GM12873 (cell line): Measurements from ENCODE around the gene GHRHR.

Experiments used
- CTCF ChIP-seq: IDR thresholded peaks from 2 replicates; pipeline ENCODE4 v1.5.1; 2012; ENCODE audit warnings: low read depth, mild to moderate bottlenecking, moderate library complexity, low read length, control low read depth; ENCODE audit not compliant: insufficient read depth; ENCODE audit errors: missing control alignments

Gene GHRHR

DNA sequence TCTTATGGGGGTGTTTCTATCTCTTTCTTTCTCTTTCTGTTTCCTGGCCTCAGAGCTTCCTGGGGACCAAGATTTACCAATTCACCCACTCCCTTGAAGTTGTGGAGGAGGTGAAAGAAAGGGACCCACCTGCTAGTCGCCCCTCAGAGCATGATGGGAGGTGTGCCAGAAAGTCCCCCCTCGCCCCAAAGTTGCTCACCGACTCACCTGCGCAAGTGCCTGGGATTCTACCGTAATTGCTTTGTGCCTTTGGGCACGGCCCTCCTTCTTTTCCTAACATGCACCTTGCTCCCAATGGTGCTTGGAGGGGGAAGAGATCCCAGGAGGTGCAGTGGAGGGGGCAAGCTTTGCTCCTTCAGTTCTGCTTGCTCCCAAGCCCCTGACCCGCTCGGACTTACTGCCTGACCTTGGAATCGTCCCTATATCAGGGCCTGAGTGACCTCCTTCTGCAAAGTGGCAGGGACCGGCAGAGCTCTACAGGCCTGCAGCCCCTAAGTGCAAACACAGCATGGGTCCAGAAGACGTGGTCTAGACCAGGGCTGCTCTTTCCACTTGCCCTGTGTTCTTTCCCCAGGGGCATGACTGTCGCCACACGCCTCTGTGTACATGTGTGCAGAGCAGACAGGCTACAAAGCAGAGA is 39.9 kb upstream of the GHRHR start:
- TF ChIP-seq CTCF: no peak

DNA sequence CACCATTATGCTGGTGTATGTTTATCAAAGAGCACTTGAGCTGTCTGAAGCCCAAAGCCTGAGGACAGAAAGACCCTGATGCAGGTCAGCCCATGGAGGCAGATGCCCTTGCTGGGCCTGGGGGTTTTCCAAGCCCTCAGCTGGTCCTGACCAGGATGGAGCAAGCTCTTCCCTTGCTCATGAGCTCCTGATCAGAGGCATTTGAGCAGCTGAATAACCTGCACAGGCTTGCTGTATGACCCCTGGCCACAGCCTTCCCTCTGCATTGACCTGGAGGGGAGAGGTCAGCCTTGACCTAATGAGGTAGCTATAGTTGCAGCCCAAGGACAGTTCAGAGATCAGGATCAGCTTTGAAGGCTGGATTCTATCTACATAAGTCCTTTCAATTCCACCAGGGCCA is 39.1 kb upstream of the GHRHR start:
- TF ChIP-seq CTCF: no peak

DNA sequence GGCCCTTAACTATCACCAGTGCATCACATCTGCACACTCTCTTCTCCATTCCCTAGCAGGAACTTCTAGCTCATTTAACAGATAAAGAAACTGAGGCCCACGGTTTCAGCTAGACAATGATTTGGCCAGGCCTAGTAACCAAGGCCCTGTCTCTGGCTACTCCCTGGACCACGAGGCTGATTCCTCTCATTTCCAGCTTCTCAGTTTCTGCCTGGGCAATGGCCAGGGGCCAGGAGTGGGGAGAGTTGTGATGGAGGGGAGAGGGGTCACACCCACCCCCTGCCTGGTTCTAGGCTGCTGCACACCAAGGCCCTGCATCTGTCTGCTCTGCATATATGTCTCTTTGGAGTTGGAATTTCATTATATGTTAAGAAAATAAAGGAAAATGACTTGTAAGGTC is 38.6 kb upstream of the GHRHR start:
- TF ChIP-seq CTCF: no peak

DNA sequence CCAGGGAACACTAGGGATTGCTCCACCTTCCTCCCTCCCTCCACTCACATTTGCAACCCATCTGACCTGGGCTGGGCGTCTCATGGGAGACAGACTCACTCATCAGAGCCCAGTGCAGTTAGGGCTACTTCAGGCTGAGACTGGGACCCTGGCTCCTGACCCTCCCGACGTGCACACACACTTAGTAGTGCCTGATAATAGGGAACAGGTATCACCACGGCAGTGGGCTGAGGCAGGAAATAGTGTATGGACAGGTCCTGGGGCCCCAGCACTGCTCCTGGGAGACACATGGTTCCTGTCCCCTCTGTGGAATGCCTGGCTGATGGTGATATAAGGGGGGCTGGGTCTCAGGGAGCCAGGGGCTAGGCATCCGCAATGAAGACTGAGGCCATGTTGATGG is 37.8 kb upstream of the GHRHR start:
- TF ChIP-seq CTCF: no peak

- no peak for TF ChIP-seq CTCF
These were observed 37.4 kb upstream of the GHRHR start for GRCh38 chr7:30926313-30926712.

DNA sequence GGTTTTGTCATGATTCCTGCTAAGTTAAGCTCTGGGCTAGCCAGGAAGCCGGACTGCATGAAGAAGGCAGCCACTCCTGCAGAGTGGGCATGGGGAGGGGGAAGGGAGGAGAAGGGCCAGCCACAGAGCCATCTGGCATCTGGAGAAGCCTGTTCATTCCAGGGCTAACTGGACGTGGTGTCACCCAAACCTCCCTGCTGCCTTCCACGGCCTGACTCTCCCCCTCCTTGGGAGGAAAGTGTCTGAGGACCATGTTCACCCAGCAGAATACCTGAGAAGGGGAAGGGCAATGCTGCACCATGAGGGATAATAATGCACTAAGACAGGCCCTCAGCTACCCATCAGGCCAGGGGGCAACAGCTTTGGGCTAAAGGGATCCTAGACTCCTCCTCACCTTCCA is 36.7 kb upstream of the GHRHR start:
- no peak for TF ChIP-seq CTCF

GRCh38 chr7:30927559-30927958 is 36.2 kb upstream of the GHRHR start:
- no peak for TF ChIP-seq CTCF
